H1 (cell line): ENCODE data around the gene LINC01488. TPM values are rescaled to one million over a fixed set of nuclear protein-coding genes. Genes with fewer than 3 reads are reported as not detected.

ENCODE experiments used
- CTCF ChIA-PET: fragments of 300-600 bp; sonication (Branson Sonifier 250); formaldehyde crosslinking; loops from one replicate; lab custom pipeline; 2021; ENCODE audit not compliant: partially characterized antibody; lab: Charles Lee
- POLR2A ChIA-PET: fragments of 300-600 bp; sonication (Branson Sonifier 250); formaldehyde crosslinking; loops from one replicate; lab custom pipeline; 2021; ENCODE audit warnings: inconsistent platforms; ENCODE audit not compliant: partially characterized antibody; lab: Charles Lee
- DNase-seq, 2 experiments: peaks; one replicate each; pipeline versions ENCODE4 v3.0.0 to v3.0.0-alpha.2; 2010 to 2022; ENCODE audit warnings: low spot score in 2 of 2, low read depth in 1 of 2, mixed read lengths in 1 of 2
- FAIRE-seq: peaks from 2 replicates; lab custom pipeline; 2011; peaks lifted over from hg19 to GRCh38; lab: Jason Lieb, UNC
- H2AFZ ChIP-seq: 2 replicates; pipeline ENCODE4 v1.8.1; 2012; ENCODE audit warnings: low read length, inconsistent platforms
- H2AK5ac ChIP-seq: 2 replicates; pipeline ENCODE4 v1.6.1; 2013; ENCODE audit warnings: low read depth, low read length
- H2BK120ac ChIP-seq: replicated peaks from 2 replicates; pipeline ENCODE3; 2013; ENCODE audit warnings: low read depth, low read length, inconsistent platforms
- H2BK12ac ChIP-seq: 2 replicates; pipeline ENCODE4 v1.6.1; 2013; ENCODE audit warnings: low read depth, low read length
- H2BK15ac ChIP-seq: 2 replicates; pipeline ENCODE4 v1.6.1; 2013; ENCODE audit warnings: low read length
- H2BK20ac ChIP-seq: 2 replicates; pipeline ENCODE4 v1.6.1; 2013; ENCODE audit warnings: low read length
- H2BK5ac ChIP-seq: 2 replicates; pipeline ENCODE4 v1.6.1; 2013; ENCODE audit warnings: low read depth, low read length
- H3K14ac ChIP-seq: 2 replicates; pipeline ENCODE4 v1.6.1; 2013; ENCODE audit warnings: inconsistent platforms; ENCODE audit not compliant: insufficient read length
- H3K18ac ChIP-seq: 2 replicates; pipeline ENCODE4 v1.6.1; 2013; ENCODE audit warnings: low read length; ENCODE audit errors: extremely low read depth
- H3K23ac ChIP-seq: 2 replicates; pipeline ENCODE4 v1.6.1; 2013; ENCODE audit warnings: inconsistent platforms; ENCODE audit not compliant: insufficient read length
- H3K23me2 ChIP-seq: 2 replicates; pipeline ENCODE4 v1.6.1; 2013; ENCODE audit warnings: low read depth, low read length
- H3K27ac ChIP-seq: 2 replicates; pipeline ENCODE4 v1.6.1; 2011; ENCODE audit warnings: low read depth, low read length, inconsistent platforms
- H3K27me3 ChIP-seq, 4 experiments: replicated peaks in 1 of 4; 1 replicate in 1 of 4; 2 replicates in 3 of 4; pipeline versions ENCODE4 v1.6.1 to v1.8.1; 2011 to 2013; ENCODE audit warnings: low read length in 3 of 4, mild to moderate bottlenecking in 3 of 4, inconsistent platforms in 2 of 4, mixed read lengths in 2 of 4, moderate library complexity in 1 of 4; ENCODE audit not compliant: control insufficient read depth in 3 of 4, insufficient read depth in 3 of 4; ENCODE audit errors: extremely low read depth in 1 of 4
- H3K36me3 ChIP-seq, 4 experiments: 2 replicates each; pipeline versions ENCODE4 v1.6.1 to v1.8.1; 2011 to 2013; ENCODE audit warnings: mild to moderate bottlenecking in 4 of 4, low read length in 3 of 4, moderate library complexity in 2 of 4, control low read depth in 1 of 4, inconsistent platforms in 1 of 4; ENCODE audit not compliant: insufficient read depth in 4 of 4, control insufficient read depth in 2 of 4
- H3K4ac ChIP-seq: replicated peaks from 2 replicates; pipeline ENCODE3; 2013; ENCODE audit warnings: low read length, low read depth, mixed read lengths, inconsistent platforms; ENCODE audit not compliant: insufficient read length
- H3K4me1 ChIP-seq, 4 experiments: replicated peaks in 1 of 4; 1 replicate in 1 of 4; 2 replicates in 3 of 4; pipeline versions ENCODE4 v1.6.1 to v1.8.1; 2011 to 2013; ENCODE audit warnings: low read length in 3 of 4, inconsistent platforms in 2 of 4, mixed read lengths in 1 of 4; ENCODE audit not compliant: insufficient read depth in 4 of 4, control insufficient read depth in 3 of 4
- H3K4me2 ChIP-seq, 2 experiments: 2 replicates each; pipeline versions ENCODE4 v1.6.1 to v1.8.1; 2011 to 2013; ENCODE audit warnings: low read depth in 2 of 2, low read length in 2 of 2, control low read depth in 1 of 2, inconsistent platforms in 1 of 2, mild to moderate bottlenecking in 1 of 2; ENCODE audit not compliant: insufficient read depth in 1 of 2
- H3K4me3 ChIP-seq, 4 experiments: fragments of 200-600, 300-600 bp in 1 of 4; sonication (generic), shearing (Covaris generic), sonication (Bioruptor Twin) in 1 of 4; 2 replicates each; pipeline versions ENCODE4 v1.5.1 to v1.8.1; 2011 to 2016; ENCODE audit warnings: low read length in 4 of 4, low read depth in 3 of 4, control low read depth in 2 of 4, inconsistent platforms in 2 of 4, mild to moderate bottlenecking in 2 of 4, mixed read lengths in 1 of 4, moderate library complexity in 1 of 4; ENCODE audit not compliant: insufficient read depth in 2 of 4; ENCODE audit errors: extremely low read depth in 1 of 4
- H3K56ac ChIP-seq: replicated peaks from 2 replicates; pipeline ENCODE3; 2013; ENCODE audit warnings: low read depth, mild to moderate bottlenecking, mixed read lengths, low read length, inconsistent platforms; ENCODE audit not compliant: insufficient read length
- H3K79me1 ChIP-seq: 2 replicates; pipeline ENCODE4 v1.6.1; 2013; ENCODE audit warnings: low read depth, low read length, control low read depth
- H3K79me2 ChIP-seq, 2 experiments: 2 replicates each; pipeline versions ENCODE4 v1.6.1 to v1.8.1; 2012 to 2013; ENCODE audit warnings: low read length in 2 of 2, mild to moderate bottlenecking in 2 of 2, inconsistent platforms in 1 of 2; ENCODE audit not compliant: insufficient read depth in 2 of 2, control insufficient read depth in 1 of 2
- H3K9ac ChIP-seq, 4 experiments: replicated peaks in 1 of 4; 1 replicate in 1 of 4; 2 replicates in 3 of 4; pipeline versions ENCODE4 v1.6.1 to v1.8.1; 2011 to 2013; ENCODE audit warnings: low read depth in 3 of 4, low read length in 3 of 4, control low read depth in 2 of 4, mild to moderate bottlenecking in 2 of 4, moderate library complexity in 2 of 4, inconsistent platforms in 1 of 4; ENCODE audit errors: extremely low read depth in 1 of 4
- H3K9me3 ChIP-seq, 2 experiments: 2 replicates each; pipeline versions ENCODE4 v1.6.1 to v1.8.1; 2012 to 2013; ENCODE audit warnings: mild to moderate bottlenecking in 2 of 2, moderate library complexity in 2 of 2, control low read depth in 1 of 2, inconsistent platforms in 1 of 2, low read depth in 1 of 2, low read length in 1 of 2, mixed read lengths in 1 of 2; ENCODE audit not compliant: insufficient read depth in 2 of 2
- H4K20me1 ChIP-seq, 2 experiments: replicated peaks in 1 of 2; 2 replicates each; pipeline versions ENCODE3 to v1.8.1; 2011 to 2013; ENCODE audit warnings: inconsistent platforms in 2 of 2, low read length in 2 of 2, mild to moderate bottlenecking in 1 of 2; ENCODE audit not compliant: insufficient read depth in 2 of 2, control insufficient read depth in 1 of 2
- H4K5ac ChIP-seq: 2 replicates; pipeline ENCODE4 v1.6.1; 2013; ENCODE audit warnings: low read length, low read depth, mixed read lengths, inconsistent platforms; ENCODE audit not compliant: insufficient read length
- H4K8ac ChIP-seq: 2 replicates; pipeline ENCODE4 v1.8.0; 2013; ENCODE audit warnings: mild to moderate bottlenecking, moderate library complexity, low read length, inconsistent platforms; ENCODE audit not compliant: insufficient read depth; ENCODE audit errors: extremely low read depth
- H4K91ac ChIP-seq: replicated peaks from 2 replicates; pipeline ENCODE3; 2013; ENCODE audit warnings: low read length, mixed read lengths, inconsistent platforms; ENCODE audit not compliant: insufficient read length
- CHD2 ChIP-seq: IDR thresholded peaks from 2 replicates; pipeline ENCODE4 v1.6.1; 2012; ENCODE audit warnings: low read length, improper control_type of control experiment
- CTCF ChIP-seq, 3 experiments: IDR thresholded peaks; 1 replicate in 2 of 3; 2 replicates in 1 of 3; pipeline versions ENCODE4 v1.5.1 to v1.6.1; 2011; ENCODE audit warnings: low read length in 3 of 3, mild to moderate bottlenecking in 3 of 3, inconsistent platforms in 2 of 3, low read depth in 1 of 3, moderate library complexity in 1 of 3; ENCODE audit not compliant: insufficient read depth in 1 of 3; ENCODE audit errors: control extremely low read depth in 1 of 3
- EGR1 ChIP-seq: IDR thresholded peaks from 2 replicates; pipeline ENCODE4 v1.6.1; 2011; ENCODE audit warnings: low read depth, low read length, borderline replicate concordance
- NRF1 ChIP-seq: IDR thresholded peaks from 2 replicates; pipeline ENCODE4 v1.6.1; 2011; ENCODE audit warnings: mild to moderate bottlenecking, low read depth, low read length, improper control_type of control experiment
- PHF8 ChIP-seq: fragments of 200-600 bp; sonication (generic); conservative IDR thresholded peaks from 2 replicates; pipeline ENCODE4 v1.7.1; 2012; ENCODE audit warnings: low read depth, mild to moderate bottlenecking, inconsistent platforms, low read length, moderate library complexity
- POLR2A ChIP-seq, 2 experiments: IDR thresholded peaks; 1 replicate in 1 of 2; 2 replicates in 1 of 2; pipeline ENCODE4 v1.6.1; 2011; ENCODE audit warnings: low read depth in 2 of 2, low read length in 2 of 2, mild to moderate bottlenecking in 2 of 2; ENCODE audit errors: control extremely low read depth in 1 of 2
- RXRA ChIP-seq: IDR thresholded peaks from 2 replicates; pipeline ENCODE4 v1.6.1; 2011; ENCODE audit warnings: low read depth, mild to moderate bottlenecking, low read length, moderate library complexity; ENCODE audit not compliant: insufficient read depth
- TAF1 ChIP-seq: IDR thresholded peaks from 2 replicates; pipeline ENCODE4 v1.6.1; 2011; ENCODE audit warnings: mild to moderate bottlenecking, low read depth, low read length
- TCF12 ChIP-seq: IDR thresholded peaks from 2 replicates; pipeline ENCODE4 v1.6.1; 2011; ENCODE audit warnings: low read depth, mild to moderate bottlenecking, low read length
- USF2 ChIP-seq: IDR thresholded peaks from 2 replicates; pipeline ENCODE4 v1.6.1; 2011; ENCODE audit warnings: low read length, improper control_type of control experiment
- WGBS, 2 experiments: shearing (Covaris generic) in 1 of 2; methylation state at CpG; one replicate each; pipeline versions ENCODE4 v1.1.6 to v1.1.7; 2013 to 2015; ENCODE audit warnings: low lambda C conversion rate in 2 of 2, mixed read lengths in 2 of 2, inconsistent platforms in 1 of 2, low coverage in 1 of 2, missing lambda C conversion rate in 1 of 2; ENCODE audit not compliant: insufficient replicate concordance in 2 of 2, insufficient coverage in 1 of 2, insufficient read length in 1 of 2; ENCODE audit errors: extremely low coverage in 1 of 2, missing lambda C conversion rate in 1 of 2; 5-methylcytosine and 5-hydroxymethylcytosine counted together
- polyA plus RNA-seq, 7 experiments: library from polyadenylated mRNA; depleted of rRNA in 3 of 7; stranded (reverse) in 5 of 7; unstranded in 2 of 7; fragments of >200 nt in 5 of 7; fragments of 200-250 nt in 2 of 7; gene quantifications; 1 replicate in 5 of 7; 2 replicates in 1 of 7; 4 replicates in 1 of 7; pipeline versions ENCODE4 v1.2.1 to v1.2.3, GENCODE V29; 2011 to 2013; ENCODE audit warnings: missing spikeins in 2 of 7, mixed read lengths in 2 of 7
- total RNA-seq: library from RNA; stranded (reverse); fragmentation: NEBNext Ultra II Directional; extraction: Animal tissue kit (Norgen Biotek cat#: 25700); gene quantifications from 2 replicates; pipeline ENCODE4 v1.2.1, GENCODE V29; 2021

Gene LINC01488
- total and polyA plus RNA-seq, 2 of the 8 experiments (the other 6 are each of a cell fraction or from before 2014, with no cell fraction given): not detected

GRCh38 chr11:69440876-69441275 is 40.6 kb upstream of the LINC01488 start:
- no peak for DNase-seq
- Histone ChIP-seq H2AFZ (no peak overlapping the region), H3K36me3 (no peaks in the 10 kb centered on the region), H2BK20ac (peak overlapping the region; percentile 99), H3K18ac (no peak overlapping the region), H2BK15ac (peak overlapping the region; percentile 81; the same call in 1 of the 2 replicates), H4K8ac (no peak overlapping the region), H3K9me3 (no peaks in the 10 kb centered on the region), H4K20me1 (no peaks in the 10 kb centered on the region), H2AK5ac (0 out of 2 replicates have a peak overlapping the region, but pooled peaks have one; percentile 97), H2BK12ac (peak overlapping the region; percentile 93; the same call in 1 of the 2 replicates), H3K23me2 (no peaks in the 10 kb centered on the region), H3K4ac (no peak overlapping the region), H3K27ac (no peak overlapping the region), H3K27me3 (peaks cover 0 to 3% (median 0%) of the 10 kb centered on the region in 4 experiments; a peak in 3 of 7 replicates), H3K23ac (no peak overlapping the region), H3K4me3 (no peak overlapping the region), H3K4me2 (no peak overlapping the region), H2BK5ac (no peak overlapping the region; the same call in 1 of the 2 replicates), H3K79me1 (no peaks in the 10 kb centered on the region; the same call in 1 of the 2 replicates), H4K5ac (no peak overlapping the region), H3K79me2 (no peaks in the 10 kb centered on the region), H2BK120ac (no peak overlapping the region), H3K56ac (no peak overlapping the region), H3K4me1 (peaks cover 16 to 58% (median 50%) of the 10 kb centered on the region in 4 experiments), H4K91ac (no peak overlapping the region), H3K14ac (no peak overlapping the region), H3K9ac (no peak overlapping the region)
- TF ChIP-seq TAF1 (no peak), NRF1 (no peak), CHD2 (no peak), POLR2A (IDR thresholded peaks at IDR 0.05; ENCODE audit: control extremely low read depth in 1 of 2, low read depth in 2 of 2, low read length in 2 of 2) (no peak), CTCF (IDR thresholded peaks at IDR 0.05; ENCODE audit: control extremely low read depth in 1 of 3, insufficient read depth in 1 of 3, low read depth in 1 of 3, low read length in 3 of 3) (no peak), PHF8 (no peak), EGR1 (no peak), TCF12 (no peak), USF2 (no peak), RXRA (no peak)
- 87% methylated on average over 6 of the region's 6 CpGs; no CpG with 5 or more reads in 1 of the 2 experiments for WGBS, 2 experiments
- no peak for FAIRE-seq
- ChIA-PET POLR2A (interaction anchor here (1.0 to 1.7 kb wide), 2 partner anchors 8 to 199 kb away, joined by 3 to 6 read pairs; no protein-coding TSS in a partner anchor), CTCF (interaction anchor here (1.1 to 4.3 kb wide), 3 partner anchors 11 to 340 kb away, joined by 3 to 18 read pairs (median 5); no protein-coding TSS in a partner anchor)
